Suprapubic skin (tissue), 4 donors: ENCODE results near the gene MYO5C.

Experiments used
- CTCF ChIP-seq, 2 donors: fragments of 200-600 bp in 1 of 2; fragments of 450-650 bp in 1 of 2; sonication (generic) in 1 of 2; IDR thresholded peaks; one replicate each; pipeline ENCODE4 v1.5.1; 2016 to 2019; ENCODE audit warnings: antibody characterized with exemption in 2 of 2, mild to moderate bottlenecking in 1 of 2, moderate library complexity in 1 of 2
- POLR2A ChIP-seq, 2 donors: fragments of 450-650 bp; IDR thresholded peaks; one replicate each; pipeline ENCODE4 v1.6.1; 2017; ENCODE audit warnings: antibody characterized with exemption in 2 of 2, mild to moderate bottlenecking in 2 of 2, moderate library complexity in 2 of 2
- POLR2AphosphoS5 ChIP-seq, 3 donors: sonication (generic); formaldehyde crosslinking; IDR thresholded peaks; one replicate each; pipeline ENCODE4 v1.6.1; 2017; ENCODE audit warnings: antibody characterized with exemption in 3 of 3

GRCh38 chr15:52243697-52244555 is 51.7 kb downstream of the MYO5C start:
- TF ChIP-seq CTCF (IDR thresholded peaks at IDR 0.05) (no peak), POLR2A (IDR thresholded peaks at IDR 0.05) (no peak), POLR2AphosphoS5 (IDR thresholded peaks at IDR 0.05) (no peak)
